Measurements from ENCODE around the gene OR6C6.

DNA sequence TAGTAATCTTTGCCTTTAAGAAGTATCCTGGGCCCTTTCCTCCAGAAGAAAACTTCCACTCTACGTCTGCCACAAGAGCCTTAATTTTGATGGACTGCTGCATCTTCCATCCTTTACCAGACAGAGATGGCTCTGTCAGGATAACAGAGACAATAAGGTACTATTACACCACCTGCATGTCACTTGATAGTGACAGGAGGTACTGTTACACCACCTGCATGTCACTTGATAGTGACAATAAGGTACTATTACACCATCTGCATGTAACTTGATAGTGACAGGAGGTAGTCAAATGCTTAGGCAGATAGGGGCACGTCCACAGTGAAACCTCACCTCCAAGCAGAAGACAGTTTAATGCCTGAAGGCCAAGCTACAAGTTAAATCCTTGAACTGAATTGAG is 38.1 kb downstream of the OR6C6 start:
- no peak for TF ChIP-seq CTCF (optimal IDR thresholded peaks at IDR 0.05 in 1 of 3, IDR thresholded peaks at IDR 0.05 in 1 of 3, conservative IDR thresholded peaks at IDR 0.05 in 1 of 3; ENCODE audit: extremely low read depth in 1 of 3, insufficient read depth in 2 of 3, low read length in 3 of 3)
- no peak for TF ChIP-seq EZH2 (IDR thresholded peaks at IDR 0.05; ENCODE audit: low read length)
